Activated T-cell treated with anti-CD3 and anti-CD28 coated beads, Interleukin-2, amount 50 U/mL, for 24 hours (primary cell): ENCODE data around the gene MINK1.

Experiments
- DNase-seq: peaks from one replicate; pipeline ENCODE4 v3.0.0-alpha.2; 2020
- H3K27ac Mint-ChIP-seq: 2 replicates; pipeline ENCODE4 v1.8.0; 2020; ENCODE audit warnings: mild to moderate bottlenecking, mixed read lengths
- H3K27me3 Mint-ChIP-seq: 2 replicates; pipeline ENCODE4 v1.8.0; 2020; ENCODE audit warnings: mixed read lengths
- H3K36me3 Mint-ChIP-seq: 2 replicates; pipeline ENCODE4 v1.8.0; 2020; ENCODE audit warnings: low read depth, mixed read lengths
- H3K4me1 Mint-ChIP-seq: 2 replicates; pipeline ENCODE4 v1.8.0; 2020; ENCODE audit warnings: low read depth, mixed read lengths
- H3K4me3 Mint-ChIP-seq: 2 replicates; pipeline ENCODE4 v1.8.0; 2020; ENCODE audit warnings: mild to moderate bottlenecking, moderate library complexity, mixed read lengths
- H3K9me3 Mint-ChIP-seq: 2 replicates; pipeline ENCODE4 v1.8.0; 2020; ENCODE audit warnings: mixed read lengths

MINK1 gene

DNA sequence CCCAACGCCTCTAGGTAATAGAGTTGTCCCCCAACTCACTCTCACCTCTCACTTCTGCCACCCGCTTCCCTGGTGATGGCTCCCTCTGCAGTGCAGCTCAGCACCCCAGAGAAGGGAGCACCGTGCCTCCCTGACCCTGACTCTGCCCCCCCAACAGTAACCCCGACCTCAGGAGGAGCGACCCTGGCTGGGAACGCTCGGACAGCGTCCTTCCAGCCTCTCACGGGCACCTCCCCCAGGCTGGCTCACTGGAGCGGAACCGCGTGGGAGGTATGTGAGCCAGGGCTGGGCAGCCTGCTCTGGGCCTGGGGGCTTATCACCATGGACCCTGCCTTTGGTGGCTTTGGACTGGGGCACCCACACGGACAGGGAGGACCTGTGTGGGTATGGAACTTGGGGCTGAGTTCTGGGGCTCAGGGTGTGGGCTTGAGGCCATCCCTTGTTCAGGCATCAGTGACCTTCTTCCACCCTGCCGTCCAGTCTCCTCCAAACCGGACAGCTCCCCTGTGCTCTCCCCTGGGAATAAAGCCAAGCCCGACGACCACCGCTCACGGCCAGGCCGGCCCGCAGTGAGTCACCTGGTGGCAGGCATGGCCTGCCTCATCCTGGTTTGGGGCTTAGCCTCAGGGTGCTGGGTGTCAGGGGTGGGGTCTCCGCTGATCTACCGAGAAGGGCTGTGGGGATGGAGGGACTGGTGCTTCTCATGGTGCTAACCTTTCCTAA is 59.5 kb downstream of the MINK1 start:
- no peaks in the 10 kb centered on the region for H3K9me3 Mint-ChIP-seq
- no peaks in the 10 kb centered on the region for H3K4me1 Mint-ChIP-seq
- H3K27ac Mint-ChIP-seq = no peak overlapping the region
- no peak for DNase-seq
- H3K27me3 Mint-ChIP-seq = no peaks in the 10 kb centered on the region
- no peak overlapping the region for H3K4me3 Mint-ChIP-seq
- H3K36me3 Mint-ChIP-seq = peaks cover 73% of the 10 kb centered on the region

DNA sequence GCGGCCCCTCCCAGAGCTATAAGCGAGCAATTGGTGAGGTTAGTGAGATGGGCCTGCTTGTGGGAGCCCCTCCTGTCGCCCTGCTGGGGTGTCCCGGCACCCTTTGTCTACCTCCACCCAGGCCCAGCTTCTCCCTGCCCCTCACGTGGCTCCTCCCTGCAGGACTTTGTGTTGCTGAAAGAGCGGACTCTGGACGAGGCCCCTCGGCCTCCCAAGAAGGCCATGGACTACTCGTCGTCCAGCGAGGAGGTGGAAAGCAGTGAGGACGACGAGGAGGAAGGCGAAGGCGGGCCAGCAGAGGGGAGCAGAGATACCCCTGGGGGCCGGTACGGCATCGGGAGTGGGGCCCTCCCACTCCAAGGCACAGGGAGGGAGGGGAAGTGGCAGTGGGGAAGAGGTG is 60.1 kb downstream of the MINK1 start:
- DNase-seq = no peak
- H3K4me1 Mint-ChIP-seq = peaks cover 3% of the 10 kb centered on the region
- H3K9me3 Mint-ChIP-seq = no peaks in the 10 kb centered on the region
- H3K27me3 Mint-ChIP-seq = no peaks in the 10 kb centered on the region
- peaks cover 70% of the 10 kb centered on the region for H3K36me3 Mint-ChIP-seq
- no peak overlapping the region for H3K27ac Mint-ChIP-seq
- H3K4me3 Mint-ChIP-seq = no peak overlapping the region

DNA sequence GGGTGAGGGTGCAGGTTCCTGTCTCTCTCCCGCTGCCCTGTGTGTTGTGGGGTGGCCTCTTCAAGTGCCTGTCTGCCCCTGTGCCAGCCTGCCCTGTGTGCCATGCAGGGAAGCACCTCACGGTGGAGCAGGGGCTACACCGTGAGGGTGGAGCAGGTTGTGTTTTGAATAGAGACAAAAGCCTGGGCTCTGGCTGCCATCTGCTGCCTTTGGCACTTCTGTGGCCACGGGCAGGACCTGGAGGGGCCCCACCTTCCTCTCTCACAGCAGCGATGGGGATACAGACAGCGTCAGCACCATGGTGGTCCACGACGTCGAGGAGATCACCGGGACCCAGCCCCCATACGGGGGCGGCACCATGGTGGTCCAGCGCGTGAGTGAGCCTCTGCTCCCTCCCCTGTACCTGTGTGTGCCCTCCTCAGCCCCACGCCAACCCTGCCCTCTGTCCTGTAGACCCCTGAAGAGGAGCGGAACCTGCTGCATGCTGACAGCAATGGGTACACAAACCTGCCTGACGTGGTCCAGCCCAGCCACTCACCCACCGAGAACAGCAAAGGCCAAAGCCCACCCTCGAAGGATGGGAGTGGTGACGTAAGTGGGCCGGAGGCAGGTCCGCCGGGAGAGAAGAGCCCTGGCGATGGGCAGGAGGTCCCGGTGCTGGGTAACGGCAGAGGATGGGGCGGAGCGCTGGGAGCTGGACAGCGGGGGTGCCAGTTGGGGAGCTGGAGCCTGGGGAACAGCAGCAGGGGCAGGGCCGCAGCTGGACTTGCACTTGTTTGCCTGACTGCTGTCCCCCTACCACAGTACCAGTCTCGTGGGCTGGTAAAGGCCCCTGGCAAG is 60.8 kb downstream of the MINK1 start:
- peaks cover 8% of the 10 kb centered on the region for H3K4me1 Mint-ChIP-seq
- peaks cover 68% of the 10 kb centered on the region for H3K36me3 Mint-ChIP-seq
- DNase-seq = no peak
- no peak overlapping the region for H3K4me3 Mint-ChIP-seq
- no peak overlapping the region for H3K27ac Mint-ChIP-seq
- no peaks in the 10 kb centered on the region for H3K27me3 Mint-ChIP-seq
- H3K9me3 Mint-ChIP-seq = no peaks in the 10 kb centered on the region

DNA sequence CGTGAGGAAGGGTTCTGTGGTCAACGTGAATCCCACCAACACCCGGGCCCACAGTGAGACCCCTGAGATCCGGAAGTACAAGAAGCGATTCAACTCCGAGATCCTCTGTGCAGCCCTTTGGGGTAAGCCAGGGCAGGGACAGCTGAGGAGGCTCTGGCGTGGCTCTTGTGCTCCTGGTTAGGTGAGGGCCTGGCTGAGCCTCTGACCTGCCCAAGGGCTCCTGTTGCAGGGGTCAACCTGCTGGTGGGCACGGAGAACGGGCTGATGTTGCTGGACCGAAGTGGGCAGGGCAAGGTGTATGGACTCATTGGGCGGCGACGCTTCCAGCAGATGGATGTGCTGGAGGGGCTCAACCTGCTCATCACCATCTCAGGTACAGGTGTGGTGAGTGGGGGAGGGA is 62.0 kb downstream of the MINK1 start:
- peaks cover 2% of the 10 kb centered on the region for H3K27me3 Mint-ChIP-seq
- H3K27ac Mint-ChIP-seq = no peak overlapping the region
- peaks cover 67% of the 10 kb centered on the region for H3K36me3 Mint-ChIP-seq

DNA sequence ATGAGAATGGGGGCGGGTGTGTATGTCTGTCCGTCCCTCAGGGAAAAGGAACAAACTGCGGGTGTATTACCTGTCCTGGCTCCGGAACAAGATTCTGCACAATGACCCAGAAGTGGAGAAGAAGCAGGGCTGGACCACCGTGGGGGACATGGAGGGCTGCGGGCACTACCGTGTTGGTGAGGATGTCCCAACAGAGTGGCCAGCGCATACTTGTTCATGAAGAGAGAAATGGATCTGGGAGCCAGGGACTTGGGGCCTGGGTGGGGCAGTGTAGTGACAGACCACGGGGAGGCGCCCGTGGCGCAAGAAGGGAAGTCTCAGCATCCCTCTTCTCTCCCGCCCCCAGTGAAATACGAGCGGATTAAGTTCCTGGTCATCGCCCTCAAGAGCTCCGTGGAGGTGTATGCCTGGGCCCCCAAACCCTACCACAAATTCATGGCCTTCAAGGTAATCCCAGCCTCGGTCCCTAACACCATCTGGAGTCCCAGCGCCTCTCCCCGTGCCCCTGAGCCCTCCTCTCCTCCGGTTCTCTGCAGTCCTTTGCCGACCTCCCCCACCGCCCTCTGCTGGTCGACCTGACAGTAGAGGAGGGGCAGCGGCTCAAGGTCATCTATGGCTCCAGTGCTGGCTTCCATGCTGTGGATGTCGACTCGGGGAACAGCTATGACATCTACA is 62.7 kb downstream of the MINK1 start:
- Mint-ChIP-seq H3K4me3 (no peak overlapping the region), H3K36me3 (peaks cover 63% of the 10 kb centered on the region), H3K27ac (no peak overlapping the region), H3K27me3 (peaks cover 2% of the 10 kb centered on the region), H3K9me3 (no peaks in the 10 kb centered on the region), H3K4me1 (peaks cover 19% of the 10 kb centered on the region)
- no peak for DNase-seq

More for the DNA sequence above, 62.0 kb downstream of the MINK1 start:
- Mint-ChIP-seq H3K9me3 (no peaks in the 10 kb centered on the region), H3K4me1 (peaks cover 16% of the 10 kb centered on the region), H3K4me3 (no peak overlapping the region)
- no peak for DNase-seq

DNA sequence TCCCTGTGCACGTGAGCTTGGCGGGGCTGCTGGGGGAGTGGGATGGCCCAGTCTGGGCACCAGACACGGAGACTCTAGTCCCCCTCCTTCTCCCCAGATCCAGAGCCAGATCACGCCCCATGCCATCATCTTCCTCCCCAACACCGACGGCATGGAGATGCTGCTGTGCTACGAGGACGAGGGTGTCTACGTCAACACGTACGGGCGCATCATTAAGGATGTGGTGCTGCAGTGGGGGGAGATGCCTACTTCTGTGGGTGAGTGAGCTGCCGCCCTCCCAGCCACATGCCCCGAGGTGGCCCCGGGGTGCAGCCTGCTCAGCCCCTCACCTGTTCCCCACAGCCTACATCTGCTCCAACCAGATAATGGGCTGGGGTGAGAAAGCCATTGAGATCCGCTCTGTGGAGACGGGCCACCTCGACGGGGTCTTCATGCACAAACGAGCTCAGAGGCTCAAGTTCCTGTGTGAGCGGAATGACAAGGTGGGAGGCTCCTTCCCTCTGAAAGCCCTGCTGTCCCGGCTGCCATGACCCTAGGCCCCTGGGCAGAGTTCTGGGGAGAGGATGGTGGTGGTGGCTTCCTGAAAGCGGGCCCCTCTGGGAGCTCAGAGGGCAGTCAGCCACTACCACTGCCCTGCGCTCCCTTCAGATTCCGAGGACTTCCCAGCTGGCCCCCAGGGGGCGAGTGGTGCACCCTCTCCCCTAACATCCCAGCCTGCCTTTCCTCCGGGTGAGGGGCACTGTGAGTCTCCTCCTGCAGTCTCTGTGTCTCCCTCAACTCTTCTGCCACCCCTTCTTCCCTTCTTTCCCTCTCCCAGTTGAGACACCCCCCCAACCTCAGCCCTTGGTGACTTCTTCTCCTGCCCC is 63.4 kb downstream of the MINK1 start:
- Mint-ChIP-seq H3K4me3 (no peak overlapping the region), H3K9me3 (no peaks in the 10 kb centered on the region), H3K4me1 (peaks cover 24% of the 10 kb centered on the region), H3K27me3 (peaks cover 2% of the 10 kb centered on the region), H3K27ac (no peak overlapping the region), H3K36me3 (peaks cover 55% of the 10 kb centered on the region)
- DNase-seq = no peak

DNA sequence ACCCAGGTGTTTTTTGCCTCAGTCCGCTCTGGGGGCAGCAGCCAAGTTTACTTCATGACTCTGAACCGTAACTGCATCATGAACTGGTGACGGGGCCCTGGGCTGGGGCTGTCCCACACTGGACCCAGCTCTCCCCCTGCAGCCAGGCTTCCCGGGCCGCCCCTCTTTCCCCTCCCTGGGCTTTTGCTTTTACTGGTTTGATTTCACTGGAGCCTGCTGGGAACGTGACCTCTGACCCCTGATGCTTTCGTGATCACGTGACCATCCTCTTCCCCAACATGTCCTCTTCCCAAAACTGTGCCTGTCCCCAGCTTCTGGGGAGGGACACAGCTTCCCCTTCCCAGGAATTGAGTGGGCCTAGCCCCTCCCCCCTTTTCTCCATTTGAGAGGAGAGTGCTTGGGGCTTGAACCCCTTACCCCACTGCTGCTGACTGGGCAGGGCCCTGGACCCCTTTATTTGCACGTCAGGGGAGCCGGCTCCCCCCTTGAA is 64.1 kb downstream of the MINK1 start:
- Mint-ChIP-seq H3K4me3 (no peak overlapping the region), H3K27ac (no peak overlapping the region), H3K9me3 (no peaks in the 10 kb centered on the region), H3K27me3 (peaks cover 2% of the 10 kb centered on the region), H3K4me1 (peaks cover 26% of the 10 kb centered on the region), H3K36me3 (peaks cover 51% of the 10 kb centered on the region)
- no peak for DNase-seq

DNA sequence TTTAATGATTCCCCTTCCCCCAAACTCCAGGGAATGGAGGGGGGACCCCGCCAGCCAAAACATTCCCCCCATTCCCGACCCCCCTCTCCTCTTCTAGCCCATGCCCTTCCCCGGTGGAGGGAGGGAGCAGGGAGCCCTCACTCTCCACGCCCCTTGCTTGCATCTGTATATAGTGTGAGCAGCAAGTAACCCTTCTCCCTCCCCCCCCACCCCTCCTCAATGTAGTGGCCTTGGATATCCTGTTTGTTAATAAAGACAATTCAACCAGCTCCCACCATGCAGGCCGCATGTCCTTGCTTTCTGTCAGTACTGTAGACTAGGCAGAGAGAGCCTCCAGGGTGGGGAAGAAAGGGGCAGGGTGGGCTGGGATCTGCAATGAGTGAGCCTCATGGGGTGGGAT is 64.6 kb downstream of the MINK1 start:
- Mint-ChIP-seq H3K4me1 (peaks cover 32% of the 10 kb centered on the region), H3K27ac (no peak overlapping the region), H3K9me3 (no peaks in the 10 kb centered on the region), H3K4me3 (no peak overlapping the region), H3K27me3 (peaks cover 2% of the 10 kb centered on the region), H3K36me3 (peaks cover 47% of the 10 kb centered on the region)
- DNase-seq = no peak

DNA sequence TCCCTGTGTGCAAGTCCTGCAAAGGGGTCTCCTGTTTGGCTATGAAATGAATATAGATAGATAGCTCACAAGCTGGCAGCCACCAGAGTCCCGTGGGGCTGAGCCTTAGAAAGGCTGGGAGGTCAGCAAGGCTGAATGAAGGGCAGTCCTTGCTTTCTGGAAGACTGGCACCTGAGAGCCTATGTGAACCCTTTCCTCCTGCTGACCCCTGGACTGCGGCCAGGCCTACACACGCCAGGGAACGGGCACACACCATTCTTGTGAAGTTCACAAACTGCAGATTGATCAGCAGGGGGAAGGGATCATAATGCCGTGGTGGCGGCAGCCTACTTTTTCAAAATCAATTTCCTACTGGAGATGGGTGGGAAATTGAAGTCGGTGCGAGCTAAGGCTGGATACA is 65.2 kb downstream of the MINK1 start:
- Mint-ChIP-seq H3K4me3 (peak overlapping the region; percentile 36), H3K36me3 (peaks cover 43% of the 10 kb centered on the region), H3K9me3 (no peaks in the 10 kb centered on the region), H3K27ac (no peak overlapping the region), H3K4me1 (peaks cover 38% of the 10 kb centered on the region), H3K27me3 (peaks cover 2% of the 10 kb centered on the region)
- no peak for DNase-seq

DNA sequence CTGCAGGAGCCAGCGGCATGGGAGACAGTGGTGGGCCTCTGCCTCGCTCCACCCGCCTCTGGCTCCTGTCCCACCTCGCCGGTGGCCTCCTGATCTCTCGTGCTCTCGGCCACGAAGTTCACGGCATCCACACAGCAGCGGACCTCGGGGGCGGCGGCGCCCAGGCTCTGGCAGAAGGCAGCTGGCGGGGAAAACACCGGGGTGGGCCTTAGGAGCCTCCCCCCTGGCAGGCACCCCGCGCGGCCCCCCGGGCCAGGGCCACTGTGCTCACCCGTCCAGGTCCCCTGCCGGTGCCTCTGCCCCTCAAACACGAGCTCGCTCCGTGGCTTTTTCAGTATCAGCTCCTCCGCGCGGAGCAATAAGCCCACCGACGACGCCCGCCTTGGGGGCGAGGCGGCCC is 65.8 kb downstream of the MINK1 start:
- Mint-ChIP-seq H3K9me3 (no peaks in the 10 kb centered on the region), H3K27ac (no peak overlapping the region), H3K27me3 (peaks cover 2% of the 10 kb centered on the region), H3K36me3 (peaks cover 39% of the 10 kb centered on the region), H3K4me1 (peaks cover 41% of the 10 kb centered on the region), H3K4me3 (peak overlapping the region; percentile 83)
- DNase-seq = no peak

DNA sequence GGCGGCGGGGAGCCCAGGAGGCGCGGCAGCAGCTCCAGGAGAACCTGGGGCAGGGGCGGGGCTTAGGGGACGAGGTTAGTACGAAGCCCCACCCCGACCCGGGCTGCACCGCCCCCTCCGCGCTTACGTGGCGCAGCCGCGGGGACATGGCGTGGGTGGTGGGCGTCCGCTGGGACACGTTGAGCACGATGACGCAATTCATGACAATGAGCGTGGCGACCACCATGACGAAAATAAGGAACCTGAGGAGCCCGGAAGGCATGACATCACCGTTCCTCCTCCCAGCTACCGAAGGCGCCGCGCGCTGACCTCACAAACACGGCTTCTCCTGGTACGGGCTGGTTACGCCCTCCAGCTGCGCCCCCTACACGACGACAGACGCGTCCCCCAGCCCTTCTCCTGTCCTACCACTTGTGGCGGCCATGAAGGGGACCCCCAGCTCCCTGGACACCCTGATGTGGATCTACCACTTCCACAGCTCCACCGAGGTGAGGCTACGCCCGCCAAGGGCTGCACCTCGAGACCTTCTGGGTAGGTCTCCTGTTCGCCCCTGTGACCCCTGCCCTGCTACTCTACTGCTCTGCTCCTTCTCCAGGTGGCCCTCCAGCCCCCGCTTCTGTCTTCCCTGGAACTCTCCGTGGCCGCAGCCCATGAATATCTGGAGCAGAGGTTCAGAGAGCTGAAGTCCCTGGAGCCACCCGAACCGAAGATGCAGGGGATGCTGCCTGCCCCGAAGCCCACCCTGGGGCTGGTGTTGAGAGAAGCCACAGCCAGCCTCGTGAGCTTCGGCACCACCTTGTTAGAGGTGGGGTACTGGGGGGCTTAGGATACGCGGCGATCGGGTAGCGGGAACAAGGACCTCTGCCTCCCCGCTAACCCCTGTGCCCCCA is 66.4 kb downstream of the MINK1 start, which contains the start of gene C17orf107:
Gene C17orf107, plus strand, starts transcription at position 196 of the 890 bp plus-strand sequence. Its CDS starts 227 bp downstream, at position 423.
- peak within 1 kb of the TSS; percentile 93 for H3K27ac Mint-ChIP-seq
- peaks cover 33% of the 10 kb centered on the region for H3K36me3 Mint-ChIP-seq
- H3K9me3 Mint-ChIP-seq = no peaks in the 10 kb centered on the region
- peak within 1 kb of the TSS; percentile 83 for H3K4me3 Mint-ChIP-seq
- H3K27me3 Mint-ChIP-seq = peaks cover 2% of the 10 kb centered on the region
- peaks cover 41% of the 10 kb centered on the region for H3K4me1 Mint-ChIP-seq
- DNase-seq = peak; percentile 98

DNA sequence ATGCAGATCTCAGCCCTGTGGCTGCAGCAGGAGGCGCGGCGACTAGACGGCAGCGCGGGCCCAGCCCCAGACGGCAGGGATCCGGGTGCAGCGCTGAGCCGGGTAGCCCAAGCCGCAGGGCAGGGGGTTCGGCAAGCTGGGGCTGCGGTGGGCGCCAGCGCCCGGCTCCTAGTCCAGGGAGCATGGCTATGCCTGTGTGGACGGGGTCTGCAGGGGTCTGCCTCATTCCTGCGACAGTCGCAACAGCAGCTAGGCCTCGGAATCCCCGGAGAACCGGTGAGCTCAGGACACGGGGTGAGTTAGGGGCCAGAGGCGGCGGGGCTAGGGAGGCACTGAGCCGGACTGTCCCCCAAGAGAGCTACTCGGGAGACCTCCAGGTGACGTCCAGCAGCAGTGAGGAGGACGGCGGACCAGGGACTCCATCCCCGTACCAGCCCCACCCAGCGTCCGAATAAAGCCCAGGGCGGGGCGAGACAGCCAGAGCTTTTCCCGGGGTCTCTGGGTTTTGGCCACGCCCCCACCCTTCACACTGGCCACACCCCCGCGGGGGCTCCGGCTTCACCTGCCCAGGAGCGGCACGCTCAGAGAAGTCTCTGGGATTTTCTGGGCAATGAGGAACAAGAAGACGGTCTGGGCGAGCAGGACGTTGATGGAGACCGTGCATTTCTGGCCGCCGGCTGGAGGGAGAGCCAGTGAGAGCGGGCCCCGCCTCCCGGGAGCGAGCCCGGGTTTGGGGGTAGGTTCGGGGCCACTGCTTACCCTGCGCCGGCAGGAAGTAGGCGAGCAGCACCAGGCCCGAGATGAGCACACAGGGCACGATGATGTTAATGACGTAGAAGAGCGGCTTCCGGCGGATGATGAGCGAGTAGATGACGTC is 67.3 kb downstream of the MINK1 start:
- peak; percentile 67 for DNase-seq
- Mint-ChIP-seq H3K27ac (peak overlapping the region; percentile 93), H3K4me1 (peaks cover 41% of the 10 kb centered on the region), H3K9me3 (no peaks in the 10 kb centered on the region), H3K4me3 (peak overlapping the region; percentile 83), H3K36me3 (peaks cover 24% of the 10 kb centered on the region), H3K27me3 (peaks cover 2% of the 10 kb centered on the region)
